ENCODE data around the gene SPRED3. TPM values are rescaled to one million over a fixed set of nuclear protein-coding genes. Genes with fewer than 3 reads are reported as not detected.

Gene SPRED3
- total and polyA plus RNA-seq, 2 of the 8 experiments (the other 6 are each of a cell fraction or from before 2014, with no cell fraction given), result 8.1 to 10.3 TPM

DNA sequence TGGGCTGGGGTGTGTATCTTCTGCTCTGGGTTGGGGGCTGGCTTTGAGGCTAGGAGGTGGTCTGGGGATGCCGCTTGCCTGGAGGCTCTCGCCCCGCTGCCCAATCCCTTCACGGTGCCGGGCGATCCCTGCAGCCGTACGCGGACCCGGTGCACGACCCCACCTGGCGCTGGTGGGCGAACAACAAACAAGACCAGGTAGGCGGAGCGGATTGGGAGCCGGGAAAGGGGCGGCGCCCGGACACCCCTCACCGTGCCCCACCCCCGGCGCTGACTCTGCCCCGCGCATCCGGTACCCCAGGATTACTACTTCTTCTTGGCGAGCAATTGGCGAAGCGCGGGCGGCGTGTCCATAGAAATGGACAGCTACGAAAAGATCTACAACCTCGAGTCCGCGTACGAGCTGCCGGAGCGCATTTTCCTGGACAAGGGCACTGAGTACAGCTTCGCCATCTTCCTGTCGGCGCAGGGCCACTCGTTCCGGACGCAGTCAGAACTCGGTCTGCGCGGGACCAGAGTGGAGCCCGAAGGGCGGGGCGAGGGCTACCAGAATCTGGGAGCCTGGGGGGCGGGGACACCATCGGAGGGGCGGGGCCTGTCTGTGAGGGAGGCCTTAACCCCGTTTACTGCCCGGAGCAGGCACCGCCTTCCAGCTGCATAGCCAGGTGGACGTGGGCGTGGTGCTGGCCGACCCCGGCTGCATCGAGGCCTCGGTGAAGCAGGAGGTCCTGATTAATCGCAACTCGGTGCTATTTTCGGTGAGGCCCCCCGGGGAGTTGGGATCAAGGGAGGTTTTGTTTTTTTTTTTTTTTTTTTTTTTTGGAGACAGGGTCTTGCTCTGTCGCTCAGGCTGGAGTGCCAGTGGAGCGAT lies 26.2 kb upstream of the SPRED3 start (continued):
- TF ChIP-seq NANOG (IDR thresholded peaks at IDR 0.05; ENCODE audit: insufficient read depth, low read depth, low read length, poor library complexity, severe bottlenecking), result no peak
- TF ChIP-seq SP2 (IDR thresholded peaks at IDR 0.05; ENCODE audit: low read length), result no peak
- no peak for TF ChIP-seq ATF2 (IDR thresholded peaks at IDR 0.05; ENCODE audit: low read length)
- peak; percentile 69; the same call in 1 of the 2 replicates for TF ChIP-seq TAF1 (IDR thresholded peaks at IDR 0.05; ENCODE audit: low read depth, low read length)
- 0 out of 2 replicates have a peak, but pooled peaks have one; percentile 25 for TF ChIP-seq CREB1 (IDR thresholded peaks at IDR 0.05)
- TF ChIP-seq RBBP5 (IDR thresholded peaks at IDR 0.05; ENCODE audit: borderline replicate concordance, low read depth, low read length), result peak; percentile 88; the same call in 1 of the 2 replicates
- TF ChIP-seq SP4 (IDR thresholded peaks at IDR 0.05; ENCODE audit: low read length), result peak; percentile 58; the same call in 1 of the 2 replicates
- TF ChIP-seq TEAD4 (IDR thresholded peaks at IDR 0.05; ENCODE audit: low read depth, low read length), result no peak
- no peak for TF ChIP-seq SUZ12 (IDR thresholded peaks at IDR 0.05; ENCODE audit: low read length)
- TF ChIP-seq, protein P1, sequence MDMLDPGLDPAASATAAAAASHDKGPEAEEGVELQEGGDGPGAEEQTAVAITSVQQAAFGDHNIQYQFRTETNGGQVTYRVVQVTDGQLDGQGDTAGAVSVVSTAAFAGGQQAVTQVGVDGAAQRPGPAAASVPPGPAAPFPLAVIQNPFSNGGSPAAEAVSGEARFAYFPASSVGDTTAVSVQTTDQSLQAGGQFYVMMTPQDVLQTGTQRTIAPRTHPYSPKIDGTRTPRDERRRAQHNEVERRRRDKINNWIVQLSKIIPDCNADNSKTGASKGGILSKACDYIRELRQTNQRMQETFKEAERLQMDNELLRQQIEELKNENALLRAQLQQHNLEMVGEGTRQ (IDR thresholded peaks at IDR 0.05; ENCODE audit: low read length), result no peak
- no peak for TF ChIP-seq GABPA (IDR thresholded peaks at IDR 0.05; ENCODE audit: borderline replicate concordance, insufficient read depth, low read length)
- TF ChIP-seq, protein P2, sequence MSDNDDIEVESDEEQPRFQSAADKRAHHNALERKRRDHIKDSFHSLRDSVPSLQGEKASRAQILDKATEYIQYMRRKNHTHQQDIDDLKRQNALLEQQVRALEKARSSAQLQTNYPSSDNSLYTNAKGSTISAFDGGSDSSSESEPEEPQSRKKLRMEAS (IDR thresholded peaks at IDR 0.05), result peak; percentile 33
- peak; percentile 79; the same call in 1 of the 2 replicates for TF ChIP-seq EGR1 (IDR thresholded peaks at IDR 0.05; ENCODE audit: borderline replicate concordance, low read depth, low read length)
- TF ChIP-seq POLR2A (IDR thresholded peaks at IDR 0.05; ENCODE audit: control extremely low read depth in 1 of 2, low read depth in 2 of 2, low read length in 2 of 2), result peak in 1 of 2 experiments; percentile 62; a peak in 2 of 3 replicates
- no peak for TF ChIP-seq BACH1 (IDR thresholded peaks at IDR 0.05; ENCODE audit: low read length)
- TF ChIP-seq POLR2AphosphoS5 (IDR thresholded peaks at IDR 0.05; ENCODE audit: low read depth, low read length), result peak; percentile 60; the same call in 1 of the 2 replicates
- no peak for TF ChIP-seq EP300 (IDR thresholded peaks at IDR 0.05; ENCODE audit: borderline replicate concordance in 1 of 2, low read depth in 2 of 2, low read length in 2 of 2)
- TF ChIP-seq YY1 (IDR thresholded peaks at IDR 0.05; ENCODE audit: low read depth, low read length), result peak; percentile 47; the same call in 1 of the 2 replicates
- peak; percentile 19 for TF ChIP-seq NRF1 (IDR thresholded peaks at IDR 0.05; ENCODE audit: low read depth, low read length)
